Osteoblast (primary cell): ENCODE measurements around the gene COCH. TPM values are rescaled to one million over a fixed set of nuclear protein-coding genes. Genes with fewer than 3 reads are reported as not detected.

Source experiments
- DNase-seq: peaks from one replicate; pipeline ENCODE4 v3.0.0; 2011; ENCODE audit warnings: low spot score, mixed read lengths; ENCODE audit not compliant: insufficient read length; ENCODE audit errors: missing footprints
- H2AFZ ChIP-seq: 2 replicates; pipeline ENCODE4 v1.6.0; 2011; ENCODE audit warnings: mild to moderate bottlenecking, low read length
- H3K27ac ChIP-seq: 2 replicates; pipeline ENCODE4 v1.5.1; 2011; ENCODE audit warnings: mild to moderate bottlenecking, low read depth, low read length, moderate library complexity
- H3K27me3 ChIP-seq: 2 replicates; pipeline ENCODE4 v1.6.0; 2012; ENCODE audit warnings: mild to moderate bottlenecking, control low read depth, inconsistent platforms, low read length, moderate library complexity; ENCODE audit not compliant: insufficient read depth
- H3K36me3 ChIP-seq: 2 replicates; pipeline ENCODE4 v1.5.1; 2011; ENCODE audit warnings: mild to moderate bottlenecking, low read length, control low read depth, moderate library complexity; ENCODE audit not compliant: insufficient read depth
- H3K4me1 ChIP-seq: 2 replicates; pipeline ENCODE4 v1.5.1; 2011; ENCODE audit warnings: mild to moderate bottlenecking, low read length, control low read depth, moderate library complexity; ENCODE audit not compliant: insufficient read depth
- H3K4me2 ChIP-seq: 2 replicates; pipeline ENCODE4 v1.6.0; 2011; ENCODE audit warnings: mild to moderate bottlenecking, low read length; ENCODE audit not compliant: insufficient read depth
- H3K4me3 ChIP-seq: fragments of 200-600 bp; sonication (generic); 3 replicates; pipeline ENCODE4 v1.5.1; 2012; ENCODE audit warnings: mild to moderate bottlenecking, low read length, inconsistent platforms; ENCODE audit not compliant: insufficient read depth
- H3K79me2 ChIP-seq: 2 replicates; pipeline ENCODE4 v1.6.0; 2012; ENCODE audit warnings: mild to moderate bottlenecking, low read length, control low read depth, inconsistent platforms; ENCODE audit not compliant: insufficient read depth
- H3K9me3 ChIP-seq: 2 replicates; pipeline ENCODE4 v1.5.1; 2011; ENCODE audit warnings: low read depth, low read length, control low read depth
- H4K20me1 ChIP-seq: 2 replicates; pipeline ENCODE4 v1.6.0; 2012; ENCODE audit warnings: mild to moderate bottlenecking, low read length, control low read depth; ENCODE audit not compliant: insufficient read depth
- total RNA-seq: library from RNA; depleted of rRNA; stranded (reverse); fragments of >200 nt; gene quantifications from 2 replicates; pipeline ENCODE4 v1.2.3, GENCODE V29; 2012
- TF ChIP-seq, protein P1 (sequence below): IDR thresholded peaks from 2 replicates; pipeline ENCODE4 v1.5.1; 2011; ENCODE audit warnings: mild to moderate bottlenecking, low read depth, low read length, moderate library complexity; ENCODE audit errors: extremely low read depth

Gene COCH
- total RNA-seq, 1 donor = 1.1 TPM

DNA sequence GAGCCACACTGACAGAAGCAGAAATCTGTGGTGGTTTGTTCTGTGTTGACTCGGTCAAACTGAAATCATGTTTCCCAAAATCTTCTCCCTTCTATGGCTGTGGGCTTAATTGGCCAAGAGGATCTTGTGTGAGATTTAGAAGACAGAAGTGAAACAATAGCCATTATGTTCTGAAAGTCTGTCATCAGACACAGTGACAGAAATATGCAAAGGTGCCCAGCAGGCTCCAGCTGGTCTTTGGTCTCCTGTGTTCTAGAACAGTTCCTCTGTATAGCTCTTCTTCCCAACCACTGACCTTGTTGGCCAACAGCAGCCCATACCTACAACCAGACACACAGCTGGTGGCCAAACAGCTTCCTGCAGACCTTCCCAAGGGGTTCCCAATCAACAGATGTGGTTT lies 25.0 kb upstream of the COCH start:
- Histone ChIP-seq H3K4me2 (no peak overlapping the region), H3K9me3 (no peaks in the 10 kb centered on the region)

DNA sequence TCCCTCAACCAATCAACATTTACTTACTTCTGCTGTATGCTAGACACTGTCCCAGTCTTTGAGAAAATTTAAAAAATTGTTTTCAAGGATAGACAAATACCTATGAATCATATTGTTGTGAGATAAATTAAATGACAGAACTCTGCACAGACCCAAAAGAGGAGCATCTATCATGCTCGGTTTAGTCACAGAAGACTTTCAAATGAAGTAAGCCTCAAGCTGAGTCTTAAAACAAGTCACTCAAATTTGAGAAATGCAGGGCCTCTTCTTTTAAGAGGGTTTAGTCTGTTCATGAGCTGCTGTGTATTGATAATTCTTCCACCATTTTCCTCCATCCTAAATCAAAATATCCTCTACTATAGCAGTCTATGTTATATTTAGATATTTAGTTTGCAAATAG lies 24.4 kb upstream of the COCH start:
- no peaks in the 10 kb centered on the region for H3K4me1 ChIP-seq
- DNase-seq = no peak
- H3K4me2 ChIP-seq = no peak overlapping the region
- H3K79me2 ChIP-seq = no peaks in the 10 kb centered on the region
- no peaks in the 10 kb centered on the region for H3K36me3 ChIP-seq
- no peak overlapping the region for H3K27ac ChIP-seq
- TF ChIP-seq, protein P1, sequence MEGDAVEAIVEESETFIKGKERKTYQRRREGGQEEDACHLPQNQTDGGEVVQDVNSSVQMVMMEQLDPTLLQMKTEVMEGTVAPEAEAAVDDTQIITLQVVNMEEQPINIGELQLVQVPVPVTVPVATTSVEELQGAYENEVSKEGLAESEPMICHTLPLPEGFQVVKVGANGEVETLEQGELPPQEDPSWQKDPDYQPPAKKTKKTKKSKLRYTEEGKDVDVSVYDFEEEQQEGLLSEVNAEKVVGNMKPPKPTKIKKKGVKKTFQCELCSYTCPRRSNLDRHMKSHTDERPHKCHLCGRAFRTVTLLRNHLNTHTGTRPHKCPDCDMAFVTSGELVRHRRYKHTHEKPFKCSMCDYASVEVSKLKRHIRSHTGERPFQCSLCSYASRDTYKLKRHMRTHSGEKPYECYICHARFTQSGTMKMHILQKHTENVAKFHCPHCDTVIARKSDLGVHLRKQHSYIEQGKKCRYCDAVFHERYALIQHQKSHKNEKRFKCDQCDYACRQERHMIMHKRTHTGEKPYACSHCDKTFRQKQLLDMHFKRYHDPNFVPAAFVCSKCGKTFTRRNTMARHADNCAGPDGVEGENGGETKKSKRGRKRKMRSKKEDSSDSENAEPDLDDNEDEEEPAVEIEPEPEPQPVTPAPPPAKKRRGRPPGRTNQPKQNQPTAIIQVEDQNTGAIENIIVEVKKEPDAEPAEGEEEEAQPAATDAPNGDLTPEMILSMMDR = no peak
- no peak overlapping the region for H2AFZ ChIP-seq
- no peak overlapping the region for H3K4me3 ChIP-seq
- H3K27me3 ChIP-seq = peaks cover 3% of the 10 kb centered on the region
- H3K9me3 ChIP-seq = no peaks in the 10 kb centered on the region
- no peaks in the 10 kb centered on the region for H4K20me1 ChIP-seq

More for the DNA sequence above, 25.0 kb upstream of the COCH start:
- H3K79me2 ChIP-seq = no peaks in the 10 kb centered on the region
- H4K20me1 ChIP-seq = no peaks in the 10 kb centered on the region
- H3K36me3 ChIP-seq = no peaks in the 10 kb centered on the region
- no peak for DNase-seq
- H3K4me1 ChIP-seq = no peaks in the 10 kb centered on the region
- no peak overlapping the region for H2AFZ ChIP-seq
- H3K27ac ChIP-seq = no peak overlapping the region
- TF ChIP-seq, protein P1 = no peak
- H3K4me3 ChIP-seq = no peak overlapping the region
- H3K27me3 ChIP-seq = peaks cover 3% of the 10 kb centered on the region

DNA sequence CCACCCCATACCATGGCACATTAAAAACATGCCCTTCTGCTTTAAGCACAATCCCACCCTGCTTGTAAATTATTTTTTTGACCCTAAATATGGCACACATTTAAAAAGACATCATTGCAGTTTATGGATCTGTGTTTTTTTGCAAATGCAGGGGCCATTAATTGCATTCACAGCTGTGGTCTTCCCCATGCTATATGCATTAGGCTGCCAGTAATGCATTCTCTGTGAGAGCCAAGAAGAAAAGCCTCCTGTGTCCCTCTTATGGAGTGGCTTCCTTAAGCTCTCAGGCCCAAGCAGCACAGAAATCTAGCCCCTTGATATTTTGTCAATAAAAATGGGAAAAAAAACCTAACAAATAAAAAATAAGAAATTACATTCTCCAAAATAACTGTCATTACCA lies 20.4 kb upstream of the COCH start:
- no peak overlapping the region for H3K4me3 ChIP-seq
- TF ChIP-seq, protein P1 = no peak
- no peaks in the 10 kb centered on the region for H4K20me1 ChIP-seq

DNA sequence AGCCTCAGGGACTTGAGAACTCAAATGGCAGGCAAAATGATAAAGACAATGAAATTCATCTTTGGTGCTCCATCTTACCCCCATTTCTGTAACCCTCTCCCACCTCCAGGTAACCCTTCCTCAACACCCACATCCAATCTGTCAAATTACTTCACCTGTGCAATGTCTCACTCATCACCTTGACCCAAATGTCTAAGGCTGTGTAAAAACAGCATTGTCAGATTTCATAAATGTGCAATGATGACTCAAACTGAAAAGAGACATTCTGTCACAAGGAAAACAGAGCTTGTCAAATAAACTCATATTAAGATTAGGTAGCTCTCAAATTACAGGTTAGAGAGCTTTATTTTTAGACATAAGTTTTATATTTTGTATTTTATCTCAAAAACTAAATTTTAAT lies 19.9 kb upstream of the COCH start:
- H3K79me2 ChIP-seq = no peaks in the 10 kb centered on the region
- TF ChIP-seq, protein P1 = no peak
- no peaks in the 10 kb centered on the region for H4K20me1 ChIP-seq
- H3K4me2 ChIP-seq = no peak overlapping the region
- no peaks in the 10 kb centered on the region for H3K9me3 ChIP-seq
- no peak overlapping the region for H3K27ac ChIP-seq
- H3K27me3 ChIP-seq = no peaks in the 10 kb centered on the region
- DNase-seq = no peak
- no peaks in the 10 kb centered on the region for H3K36me3 ChIP-seq
- H3K4me1 ChIP-seq = no peaks in the 10 kb centered on the region
- H2AFZ ChIP-seq = no peak overlapping the region
- H3K4me3 ChIP-seq = no peak overlapping the region

More for the DNA sequence above, 20.4 kb upstream of the COCH start:
- Histone ChIP-seq H3K4me1 (no peaks in the 10 kb centered on the region), H3K27ac (no peak overlapping the region), H3K27me3 (no peaks in the 10 kb centered on the region), H3K36me3 (no peaks in the 10 kb centered on the region), H3K4me2 (no peak overlapping the region), H3K9me3 (no peaks in the 10 kb centered on the region), H2AFZ (no peak overlapping the region), H3K79me2 (no peaks in the 10 kb centered on the region)
- DNase-seq = no peak
